ENCODE results near the gene CBLC. TPM values are rescaled to one million over a fixed set of nuclear protein-coding genes. Genes with fewer than 3 reads are reported as not detected.

CBLC gene
- total RNA-seq, 1 experiment from 2014 or later = 0.80 TPM

GRCh38 chr19:44734357-44734756 is 43.3 kb upstream of the CBLC start:
- ATAC-seq = no peak
- Histone ChIP-seq H3K4me3 (ENCODE audit: low read depth in 2 of 2, low read length in 2 of 2) (no peak overlapping the region), H3K9me3 (ENCODE audit: control insufficient read depth, insufficient read depth, low read depth, low read length) (no peaks in the 10 kb centered on the region), H3K36me3 (ENCODE audit: control insufficient read depth, insufficient read depth, low read length) (no peaks in the 10 kb centered on the region), H3K27ac (ENCODE audit: low read length) (no peak overlapping the region), H3K4me1 (ENCODE audit: control insufficient read depth, insufficient read depth, low read length) (peaks cover 19% of the 10 kb centered on the region), H3K27me3 (ENCODE audit: control insufficient read depth, insufficient read depth, low read length) (no peaks in the 10 kb centered on the region)
- ChIA-PET POLR2A (no interaction called here), CTCF (no interaction called here)
- DNase-seq (ENCODE audit: low read depth, low spot score) = no peak
- no TSS peak for BruUV-seq (replicated peaks)
- TF ChIP-seq, protein P1, sequence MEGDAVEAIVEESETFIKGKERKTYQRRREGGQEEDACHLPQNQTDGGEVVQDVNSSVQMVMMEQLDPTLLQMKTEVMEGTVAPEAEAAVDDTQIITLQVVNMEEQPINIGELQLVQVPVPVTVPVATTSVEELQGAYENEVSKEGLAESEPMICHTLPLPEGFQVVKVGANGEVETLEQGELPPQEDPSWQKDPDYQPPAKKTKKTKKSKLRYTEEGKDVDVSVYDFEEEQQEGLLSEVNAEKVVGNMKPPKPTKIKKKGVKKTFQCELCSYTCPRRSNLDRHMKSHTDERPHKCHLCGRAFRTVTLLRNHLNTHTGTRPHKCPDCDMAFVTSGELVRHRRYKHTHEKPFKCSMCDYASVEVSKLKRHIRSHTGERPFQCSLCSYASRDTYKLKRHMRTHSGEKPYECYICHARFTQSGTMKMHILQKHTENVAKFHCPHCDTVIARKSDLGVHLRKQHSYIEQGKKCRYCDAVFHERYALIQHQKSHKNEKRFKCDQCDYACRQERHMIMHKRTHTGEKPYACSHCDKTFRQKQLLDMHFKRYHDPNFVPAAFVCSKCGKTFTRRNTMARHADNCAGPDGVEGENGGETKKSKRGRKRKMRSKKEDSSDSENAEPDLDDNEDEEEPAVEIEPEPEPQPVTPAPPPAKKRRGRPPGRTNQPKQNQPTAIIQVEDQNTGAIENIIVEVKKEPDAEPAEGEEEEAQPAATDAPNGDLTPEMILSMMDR (IDR thresholded peaks at IDR 0.05) = no peak
- TF ChIP-seq SIN3A (IDR thresholded peaks at IDR 0.05; ENCODE audit: borderline replicate concordance, insufficient read depth, low read depth, low read length) (no peak), TCF7L2 (IDR thresholded peaks at IDR 0.05; ENCODE audit: low read depth, low read length) (no peak), POLR2AphosphoS5 (IDR thresholded peaks at IDR 0.05; ENCODE audit: low read depth, low read length) (no peak), REST (IDR thresholded peaks at IDR 0.05; ENCODE audit: insufficient read depth in 1 of 2, low read depth in 2 of 2, low read length in 1 of 2) (no peak)
- intact Hi-C loops (cut with micrococcal nuclease; ENCODE audit: unreplicated experiment) (no loop called here), in situ Hi-C loops (cut with HindIII; ENCODE audit: low pct_unique_long_range_greater_than_20kb, low sequenced_read_pairs) (no loop called here)

DNA sequence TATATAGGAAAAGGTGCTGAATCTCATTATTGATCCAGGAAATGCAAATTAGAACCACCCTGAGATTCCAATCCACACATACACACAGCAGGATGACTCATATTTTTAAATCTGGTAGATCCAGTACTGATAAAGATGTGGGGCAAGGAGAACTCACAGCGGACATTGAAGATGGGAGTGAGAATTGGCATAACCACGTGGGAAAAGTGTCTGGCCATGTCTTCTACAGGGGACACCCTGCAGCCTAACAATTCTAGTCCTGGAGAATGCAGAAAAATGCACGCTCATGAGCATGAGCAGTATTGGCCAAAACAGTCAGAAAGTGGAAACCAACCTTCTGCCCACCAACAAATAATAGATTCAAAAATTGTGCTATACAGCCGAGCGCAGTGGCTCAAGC is 42.7 kb upstream of the CBLC start:
- ChIA-PET CTCF (no interaction called here), POLR2A (no interaction called here)
- Histone ChIP-seq H3K9me3 (ENCODE audit: control insufficient read depth, insufficient read depth, low read depth, low read length) (no peaks in the 10 kb centered on the region), H3K36me3 (ENCODE audit: control insufficient read depth, insufficient read depth, low read length) (no peaks in the 10 kb centered on the region), H3K27me3 (ENCODE audit: control insufficient read depth, insufficient read depth, low read length) (no peaks in the 10 kb centered on the region), H3K4me3 (ENCODE audit: low read depth in 2 of 2, low read length in 2 of 2) (no peak overlapping the region), H3K27ac (ENCODE audit: low read length) (peak overlapping the region; percentile 0; the same call in 1 of the 2 replicates), H3K4me1 (ENCODE audit: control insufficient read depth, insufficient read depth, low read length) (peaks cover 22% of the 10 kb centered on the region)
- 0 out of 2 replicates have a peak, but pooled peaks have one; percentile 17 for ATAC-seq
- in situ Hi-C loops (cut with HindIII; ENCODE audit: low pct_unique_long_range_greater_than_20kb, low sequenced_read_pairs) = no loop called here
- no TSS peak for BruUV-seq (replicated peaks)
- no peak for TF ChIP-seq POLR2AphosphoS5 (IDR thresholded peaks at IDR 0.05; ENCODE audit: low read depth, low read length)
- TF ChIP-seq, protein P1 (IDR thresholded peaks at IDR 0.05) = no peak
- TF ChIP-seq SIN3A (IDR thresholded peaks at IDR 0.05; ENCODE audit: borderline replicate concordance, insufficient read depth, low read depth, low read length) = no peak
- no peak for TF ChIP-seq TCF7L2 (IDR thresholded peaks at IDR 0.05; ENCODE audit: low read depth, low read length)
- no peak for TF ChIP-seq REST (IDR thresholded peaks at IDR 0.05; ENCODE audit: insufficient read depth in 1 of 2, low read depth in 2 of 2, low read length in 1 of 2)
- intact Hi-C loops (cut with micrococcal nuclease; ENCODE audit: unreplicated experiment) = no loop called here
- DNase-seq (ENCODE audit: low read depth, low spot score) = no peak
